Left renal cortex interstitium (tissue), 4 donors: ENCODE measurements around the gene SLC11A2. TPM values are rescaled to one million over a fixed set of nuclear protein-coding genes. Genes with fewer than 3 reads are reported as not detected.
A peak's percentile ranks its signal among the peaks of the same experiment; 100 is the strongest.
"Not testable (repeated sequence)": the region's sequence is repeated elsewhere in the genome, so short reads cannot be mapped to it uniquely, and the experiment has no call there.

Experiments used
- DNase-seq, 4 donors: peaks; one replicate each; pipeline ENCODE4 v3.0.0-alpha.2; 2013; ENCODE audit warnings: low read depth in 4 of 4, low spot score in 2 of 4, missing footprints in 1 of 4
- polyA plus RNA-seq, 4 donors: library from polyadenylated mRNA; unstranded; fragments of 120-200 nt; gene quantifications; one replicate each; pipeline ENCODE4 v1.2.1, GENCODE V29; 2013; ENCODE audit not compliant: insufficient read length in 4 of 4

SLC11A2 gene
- polyA plus RNA-seq, 4 donors: 43.1 to 64.4 (median 51.8) TPM

DNA sequence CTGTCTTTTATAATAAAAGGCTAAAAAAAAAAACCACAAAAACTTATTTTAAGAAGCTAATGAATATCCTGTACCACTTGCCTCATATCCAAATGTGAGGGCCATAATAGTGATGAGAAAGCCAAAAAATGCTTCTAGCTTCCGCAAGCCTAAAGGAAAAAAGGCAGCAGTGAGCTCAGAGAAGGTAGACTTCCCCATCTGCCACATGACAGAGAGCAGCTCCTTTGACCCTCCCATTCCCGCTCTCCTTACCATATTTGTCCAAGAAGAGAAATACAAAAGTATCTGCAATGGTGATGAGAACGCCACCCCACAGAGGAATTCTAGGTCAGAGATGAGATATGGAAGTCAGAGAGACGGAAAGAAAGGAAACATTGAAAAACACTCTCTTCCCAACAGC, 27.1 kb downstream of the SLC11A2 start:
- no peak for DNase-seq

DNA sequence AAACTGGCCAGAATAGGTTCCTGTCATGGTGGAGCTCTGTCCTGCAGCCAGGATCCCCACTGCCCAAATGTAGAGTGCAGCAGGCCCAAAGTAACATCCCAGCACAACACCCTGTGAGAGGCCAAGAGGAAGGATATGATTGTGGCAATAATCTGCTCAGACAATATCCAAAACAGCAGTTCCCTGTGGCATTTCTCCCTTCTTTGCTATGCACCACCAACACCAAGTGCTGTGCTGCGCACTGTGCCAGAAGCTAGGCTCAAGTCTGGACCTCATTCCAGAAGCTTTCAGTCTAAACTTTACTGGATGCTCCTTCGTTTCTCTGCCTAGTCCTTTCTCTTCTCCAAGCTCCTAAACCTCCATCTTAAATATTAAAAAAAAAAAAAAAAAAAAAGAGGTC, 33.4 kb downstream of the SLC11A2 start:
- DNase-seq: no peak

DNA sequence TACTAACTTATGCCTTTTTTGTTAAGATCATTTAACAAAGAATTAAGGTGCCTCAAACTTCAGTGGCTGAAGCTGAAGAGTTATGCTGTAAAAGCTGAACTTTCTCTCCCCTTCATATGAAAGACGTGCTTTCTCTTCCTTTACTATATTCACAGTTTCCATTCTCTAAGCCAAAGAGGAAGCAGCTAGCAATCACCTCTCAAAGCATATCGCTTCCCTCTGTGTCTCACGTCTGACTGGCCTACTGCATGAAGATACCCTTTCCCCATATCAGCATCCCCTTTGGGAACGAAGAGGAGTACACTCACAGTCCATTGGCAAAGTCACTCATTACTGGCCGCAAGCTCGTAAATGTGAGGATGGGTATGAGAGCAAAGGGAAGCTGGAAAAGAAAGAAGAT, 34.9 kb downstream of the SLC11A2 start:
- no peak for DNase-seq

DNA sequence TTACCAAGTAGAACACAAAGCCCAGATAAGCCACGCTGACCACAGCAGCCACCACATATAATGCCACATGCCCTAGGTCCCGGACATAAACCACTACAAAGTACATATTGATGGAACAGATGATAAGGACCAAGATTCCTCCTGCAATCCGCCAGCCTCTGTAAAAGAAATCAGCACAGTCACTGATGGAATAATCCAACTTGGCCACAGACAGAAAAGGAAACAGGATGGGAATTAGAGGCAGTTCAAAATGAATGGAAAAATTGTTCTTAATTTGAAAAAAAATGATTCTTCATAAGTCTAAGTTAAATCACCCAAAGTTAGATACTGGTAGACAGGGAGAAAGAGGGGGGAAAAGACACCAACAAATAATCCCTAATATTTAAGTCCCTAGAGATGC, 35.4 kb downstream of the SLC11A2 start:
- DNase-seq: no peak

DNA sequence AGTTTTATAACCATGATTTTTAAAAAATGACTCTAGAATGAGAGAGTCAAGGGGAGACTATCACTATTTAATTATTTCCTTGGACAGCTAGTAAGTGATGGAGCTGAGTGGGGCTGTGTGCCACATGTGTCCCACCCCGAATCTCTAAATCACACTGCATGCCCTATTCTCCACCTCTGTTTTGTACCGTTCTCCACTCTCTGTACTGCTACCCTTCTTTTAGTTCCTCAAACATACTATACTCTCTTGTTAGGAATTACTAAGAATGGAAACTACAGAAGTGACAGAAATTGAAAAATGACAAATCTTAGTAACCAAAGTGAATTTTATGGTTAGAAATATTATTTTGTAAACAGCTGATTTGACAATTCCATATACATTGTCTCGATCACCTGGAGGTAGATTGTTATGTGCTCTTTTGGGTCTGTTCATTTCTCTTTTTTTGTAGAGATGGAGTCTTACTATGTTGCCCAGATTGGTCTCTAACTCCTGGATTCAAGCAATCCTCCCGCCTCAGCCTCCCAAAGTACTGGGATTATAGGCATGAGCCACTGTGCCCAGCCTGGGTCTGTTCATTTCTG, 35.9 kb downstream of the SLC11A2 start:
- DNase-seq: no peak

- no peak for DNase-seq
These were observed 37.3 kb downstream of the SLC11A2 start for GRCh38 chr12:50988871-50989270.

- no peak for DNase-seq
These were observed 38.1 kb downstream of the SLC11A2 start for GRCh38 chr12:50988051-50988450.

DNA sequence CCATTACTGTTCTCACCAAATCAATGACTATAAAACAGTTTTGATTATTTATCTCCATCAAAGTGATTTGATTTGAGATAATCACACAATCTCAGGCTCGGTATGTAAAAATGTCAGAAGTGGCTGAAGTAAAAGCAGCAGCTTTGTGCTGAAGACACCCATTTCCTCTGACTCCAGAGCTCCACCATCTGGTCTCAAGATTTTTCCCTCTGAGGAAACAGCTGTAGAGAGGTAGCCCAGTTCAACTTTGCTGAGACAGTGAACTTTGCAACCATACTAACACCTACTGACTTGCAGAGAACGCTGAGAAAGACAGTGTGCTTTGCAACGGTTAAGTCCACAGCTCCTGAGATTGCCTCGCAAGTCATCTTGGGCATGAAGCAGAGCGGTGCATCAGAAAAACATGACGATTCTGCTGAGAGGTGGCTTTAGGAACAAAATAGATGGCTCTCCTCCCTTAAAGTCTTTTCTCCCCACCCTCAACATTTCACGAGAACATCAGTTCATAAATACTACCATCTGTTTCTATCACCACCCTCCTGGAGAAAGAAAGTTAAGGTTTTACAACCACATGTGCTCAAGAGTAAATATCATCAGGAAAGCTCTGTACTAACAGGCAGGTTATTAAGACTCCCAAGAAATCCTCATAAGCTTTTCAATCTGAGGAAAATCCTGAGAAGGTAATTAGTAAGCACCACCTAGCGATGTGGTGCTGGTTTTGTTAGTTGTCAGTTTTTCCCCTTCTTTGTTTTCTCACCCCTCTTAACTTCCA, 39.0 kb downstream of the SLC11A2 start:
- peak in 3 of 4 donors; percentile 11 to 63 (median 14) for DNase-seq

DNA sequence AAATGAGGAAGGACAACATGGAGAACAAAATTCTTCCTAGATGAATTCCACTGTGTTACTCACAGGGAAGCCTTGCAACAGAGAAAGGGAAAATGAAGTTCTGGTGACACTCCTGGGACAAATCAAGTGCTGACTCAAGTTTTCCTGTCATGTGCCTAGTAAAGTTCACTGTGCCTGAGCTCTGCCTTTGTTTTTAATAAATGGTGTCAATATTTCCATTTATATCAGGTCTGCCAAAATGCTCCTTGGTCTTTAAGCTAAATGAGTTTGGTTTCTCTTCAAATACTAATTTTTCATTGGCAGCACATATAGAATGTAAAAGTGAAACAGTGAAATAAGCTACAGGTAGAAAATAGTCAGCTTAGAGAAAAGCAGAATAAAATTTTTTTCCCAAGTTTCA, 40.9 kb downstream of the SLC11A2 start:
- no peak for DNase-seq

DNA sequence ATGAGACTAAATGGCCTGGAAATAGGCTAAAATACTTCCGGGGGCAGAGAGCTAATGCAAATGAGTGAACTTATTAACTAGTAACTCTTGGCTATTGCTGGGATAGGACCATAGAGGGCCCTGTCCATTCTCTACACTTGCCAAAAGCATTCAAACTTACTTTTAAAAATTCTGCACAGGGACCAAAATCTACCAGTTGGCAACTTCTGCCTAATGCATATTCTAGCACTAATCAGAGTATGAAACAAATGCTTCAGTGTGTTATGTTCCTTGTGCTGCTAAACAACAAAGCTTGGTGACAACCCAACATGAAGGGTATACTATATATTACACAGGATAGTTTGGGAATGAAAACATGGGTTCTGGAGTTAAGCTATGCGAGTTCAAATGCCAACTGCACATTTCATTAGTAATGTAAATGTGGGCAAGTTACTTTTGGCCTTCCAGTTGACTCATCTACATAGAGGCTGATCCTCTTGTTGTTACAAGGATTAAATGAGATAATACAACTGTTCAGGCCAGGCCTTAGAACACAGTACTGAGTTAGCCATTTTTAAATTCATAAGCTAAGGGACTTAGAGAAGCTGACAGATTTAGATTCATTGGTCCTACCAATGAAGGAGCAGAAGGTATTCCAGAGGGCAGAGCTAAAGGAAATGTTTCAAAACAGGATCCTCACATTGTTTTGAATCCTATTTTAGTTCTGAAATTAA, 41.4 kb downstream of the SLC11A2 start:
- DNase-seq: no peak

DNA sequence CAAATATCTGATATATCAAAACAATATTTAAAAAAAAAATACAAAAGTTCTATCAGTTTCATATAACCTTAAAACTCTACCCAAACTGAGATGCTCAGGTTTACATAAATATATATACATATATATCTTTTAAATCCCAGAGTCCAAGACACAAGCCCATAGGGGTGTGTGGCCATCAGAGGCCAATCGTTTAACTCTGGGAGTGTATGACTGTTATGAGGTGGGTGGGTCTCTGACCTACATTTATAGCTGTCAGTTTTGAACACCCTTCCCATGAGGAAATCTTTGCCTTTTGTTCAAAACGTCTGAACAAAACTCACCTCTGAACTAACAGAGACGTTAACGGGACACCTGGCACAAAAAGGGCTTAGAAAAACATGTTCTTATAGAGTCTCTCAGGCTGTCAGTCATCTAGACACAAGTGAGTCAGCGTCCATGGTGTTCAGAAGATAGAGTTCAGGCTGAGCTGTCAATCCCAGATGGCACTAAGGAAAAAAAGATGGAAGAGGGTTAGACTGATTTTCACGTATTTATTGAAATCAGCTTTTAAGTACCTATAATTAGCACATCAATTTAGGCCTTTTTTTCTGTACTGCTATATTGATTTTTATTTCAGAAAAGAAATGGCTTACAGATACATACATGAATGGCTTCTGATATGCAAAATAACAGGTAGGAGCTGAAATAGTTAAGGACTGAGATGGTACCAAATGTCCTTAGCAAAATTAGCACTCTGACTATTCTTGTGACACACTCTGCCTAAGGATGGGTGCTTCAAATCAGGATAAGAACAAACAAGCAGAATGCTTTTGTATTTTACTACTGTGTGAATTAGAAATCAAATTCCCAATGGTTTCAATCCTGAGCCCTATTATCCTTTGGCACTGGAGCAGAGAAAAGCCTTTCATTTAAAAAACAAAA, 44.6 kb downstream of the SLC11A2 start:
- no peak for DNase-seq

- DNase-seq: no peak
These were observed 45.6 kb downstream of the SLC11A2 start for GRCh38 chr12:50980545-50980944.

- DNase-seq: no peak
These were observed 46.7 kb downstream of the SLC11A2 start for GRCh38 chr12:50979369-50980052.

DNA sequence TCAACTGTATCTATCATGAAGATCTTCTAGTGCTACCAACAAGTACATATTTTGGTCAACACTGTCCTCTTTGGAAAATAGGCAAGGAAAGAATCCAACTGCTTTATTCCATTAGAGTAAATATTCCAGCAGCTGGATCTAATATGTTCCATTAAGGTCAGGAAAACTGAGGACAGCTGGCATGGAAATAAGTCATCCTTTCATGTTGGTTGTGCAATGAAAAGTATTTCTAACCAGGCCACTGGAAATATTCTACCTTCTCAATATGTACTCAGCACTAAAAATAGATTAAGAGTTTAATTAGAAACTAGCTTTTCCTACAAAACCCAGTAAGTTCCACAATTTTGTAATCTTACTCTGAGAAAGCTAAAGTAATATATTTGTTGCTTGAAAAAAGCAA, 54.2 kb downstream of the SLC11A2 start:
- DNase-seq: no peak

- no peak for DNase-seq
These were observed 61.8 kb downstream of the SLC11A2 start for GRCh38 chr12:50964432-50964831.

- no peak for DNase-seq
These were observed 64.5 kb downstream of the SLC11A2 start for GRCh38 chr12:50961708-50962107.

GRCh38 chr12:50960130-50960529, 66.1 kb downstream of the SLC11A2 start:
- DNase-seq: no peak

DNA sequence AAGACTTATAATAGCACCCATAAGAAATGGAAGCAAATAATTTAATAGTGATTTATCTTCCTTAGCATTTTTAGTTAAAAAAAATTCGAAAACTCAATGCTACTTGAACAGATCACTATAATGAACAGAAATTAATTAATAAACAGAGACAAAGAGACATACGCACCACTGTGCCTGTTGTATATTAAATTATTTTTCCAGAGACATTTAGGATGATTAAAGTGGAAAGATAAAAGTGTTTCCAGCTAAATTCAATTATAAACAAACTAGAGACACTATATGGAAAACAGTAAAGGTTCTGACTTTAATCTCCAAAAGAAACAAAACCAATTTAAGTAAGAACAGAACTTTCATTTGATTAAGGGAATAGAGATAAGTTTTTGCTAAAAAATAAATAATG, 70.5 kb downstream of the SLC11A2 start:
- DNase-seq: no peak

- no peak for DNase-seq
These were observed 70.9 kb downstream of the SLC11A2 start for GRCh38 chr12:50955288-50955687.

DNA sequence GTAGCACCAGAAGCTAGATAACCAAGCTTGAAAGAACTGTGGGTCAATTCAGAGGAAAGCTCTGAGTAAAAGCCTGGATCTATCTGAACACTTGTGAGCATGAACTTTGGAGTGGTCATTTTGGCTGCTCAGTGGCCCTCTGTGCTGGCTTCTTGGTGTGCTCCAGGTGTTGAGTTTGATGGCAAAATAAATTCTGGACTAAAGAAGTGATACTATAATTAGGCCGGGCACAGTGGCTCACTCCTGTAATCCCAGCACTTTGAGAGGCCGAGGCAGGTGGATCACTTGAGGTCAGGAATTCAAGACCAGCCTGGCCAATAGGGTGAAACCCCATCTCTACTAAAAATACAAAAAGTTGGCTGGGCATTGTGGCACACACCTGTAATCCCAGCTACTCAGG, 71.4 kb downstream of the SLC11A2 start:
- DNase-seq: not testable (repeated sequence)
